ENCODE results near the gene CHMP1B. TPM values are rescaled to one million over a fixed set of nuclear protein-coding genes. Genes with fewer than 3 reads are reported as not detected.

Gene CHMP1B
- total RNA-seq, 1 experiment from 2014 or later = 38.7 TPM

- Histone ChIP-seq H2AFZ (ENCODE audit: low read length) (no peak overlapping the region), H4K8ac (replicated peaks; ENCODE audit: insufficient read length, low read depth, low read length) (no peak overlapping the region), H3K56ac (ENCODE audit: insufficient read length, low read depth, low read length) (no peak overlapping the region), H4K5ac (ENCODE audit: insufficient read length, low read depth, low read length) (no peak overlapping the region), H2BK5ac (ENCODE audit: insufficient read length, low read length) (no peak overlapping the region), H3K23me2 (ENCODE audit: insufficient read length, low read depth, low read length, poor library complexity, severe bottlenecking) (no peaks in the 10 kb centered on the region), H4K20me1 (ENCODE audit: control insufficient read depth, insufficient read depth, insufficient read length) (no peaks in the 10 kb centered on the region), H3K18ac (ENCODE audit: insufficient read length, low read depth, low read length) (no peak overlapping the region), H2BK20ac (ENCODE audit: low read depth, low read length, poor library complexity, severe bottlenecking) (no peak overlapping the region), H3K79me2 (ENCODE audit: insufficient read depth, low read length) (no peaks in the 10 kb centered on the region), H3K23ac (ENCODE audit: insufficient read length, low read depth, low read length) (no peak overlapping the region), H3K4me1 (ENCODE audit: insufficient read depth, low read length) (peaks cover 5% of the 10 kb centered on the region; the same call in 1 of the 2 replicates), H3K4me2 (ENCODE audit: insufficient read depth, insufficient read length, low read length) (no peak overlapping the region), H2BK12ac (ENCODE audit: insufficient read length, low read depth, low read length) (no peak overlapping the region), H4K91ac (ENCODE audit: insufficient read length, low read depth, low read length) (no peak overlapping the region), H3K9ac (ENCODE audit: extremely low read depth, insufficient read length, low read length) (no peak overlapping the region), H3K4ac (ENCODE audit: low read depth, low read length) (no peak overlapping the region), H3K79me1 (ENCODE audit: insufficient read depth, low read depth, low read length, poor library complexity, severe bottlenecking) (no peaks in the 10 kb centered on the region), H2AK5ac (ENCODE audit: insufficient read length, low read length) (no peak overlapping the region), H3K27ac (ENCODE audit: insufficient read length, low read depth, low read length) (no peak overlapping the region), H3K14ac (ENCODE audit: insufficient read depth, low read length) (no peak overlapping the region), H3K27me3 (ENCODE audit: insufficient read depth, low read length) (no peaks in the 10 kb centered on the region), H2BK15ac (ENCODE audit: low read depth, low read length) (no peak overlapping the region), H3T11ph (ENCODE audit: low read length) (no peak overlapping the region), H2BK120ac (ENCODE audit: low read depth, low read length, poor library complexity, severe bottlenecking) (no peak overlapping the region), H3K9me3 (ENCODE audit: control insufficient read depth, low read depth, low read length) (no peaks in the 10 kb centered on the region)
- Mint-ChIP-seq H3K4me3 (no peak overlapping the region), H3K9me3 (no peaks in the 10 kb centered on the region), H3K27ac (peak overlapping the region in 1 of 3 experiments; percentile 0; a peak in 2 of 7 replicates), H3K27me3 (ENCODE audit: low read depth) (no peaks in the 10 kb centered on the region), H3K36me3 (ENCODE audit: insufficient read depth in 1 of 3, low read depth in 3 of 3) (peaks cover 0 to 11% (median 1%) of the 10 kb centered on the region in 3 experiments; a peak in 4 of 7 replicates), H3K4me1 (peaks cover 27 to 28% of the 10 kb centered on the region in 2 experiments)
- 100% methylated on average over 6 of the region's 20 CpGs for WGBS (ENCODE audit: extremely low coverage, insufficient read length, low lambda C conversion rate)
- DNase-seq = no peak
- TF ChIP-seq CTCF (conservative IDR thresholded peaks at IDR 0.05) = no peak
Observed at GRCh38 chr18:11861583-11862288, 10.5 kb downstream of the CHMP1B start.
